LNCAP (cell line): Measurements from ENCODE around the gene CA10.

Source experiments
- TF ChIP-seq, protein P1 (sequence below): fragments of 450-650 bp; IDR thresholded peaks from 2 replicates; pipeline ENCODE4 v1.5.1; 2017; ENCODE audit warnings: mild to moderate bottlenecking

Gene CA10

DNA sequence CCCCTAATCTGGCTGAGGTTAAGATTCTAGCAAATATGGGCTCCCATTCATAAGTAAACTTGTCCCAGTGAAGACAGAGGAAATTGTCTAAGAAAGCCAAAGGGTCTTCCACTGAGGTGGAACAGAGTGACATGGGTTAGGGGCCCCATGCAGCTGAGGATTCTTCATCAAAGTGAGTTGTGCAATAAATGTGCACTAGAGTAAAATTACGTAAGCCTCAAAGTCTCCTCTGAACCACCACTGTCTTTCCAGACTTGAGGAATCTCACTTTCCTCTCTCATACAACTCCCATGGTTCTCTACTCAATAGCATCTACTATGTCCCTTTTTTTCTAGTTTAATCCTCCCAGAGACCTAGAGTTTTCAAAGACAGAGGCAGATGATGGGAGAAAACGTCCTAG is 132.4 kb downstream of the CA10 start:
- TF ChIP-seq, protein P1, sequence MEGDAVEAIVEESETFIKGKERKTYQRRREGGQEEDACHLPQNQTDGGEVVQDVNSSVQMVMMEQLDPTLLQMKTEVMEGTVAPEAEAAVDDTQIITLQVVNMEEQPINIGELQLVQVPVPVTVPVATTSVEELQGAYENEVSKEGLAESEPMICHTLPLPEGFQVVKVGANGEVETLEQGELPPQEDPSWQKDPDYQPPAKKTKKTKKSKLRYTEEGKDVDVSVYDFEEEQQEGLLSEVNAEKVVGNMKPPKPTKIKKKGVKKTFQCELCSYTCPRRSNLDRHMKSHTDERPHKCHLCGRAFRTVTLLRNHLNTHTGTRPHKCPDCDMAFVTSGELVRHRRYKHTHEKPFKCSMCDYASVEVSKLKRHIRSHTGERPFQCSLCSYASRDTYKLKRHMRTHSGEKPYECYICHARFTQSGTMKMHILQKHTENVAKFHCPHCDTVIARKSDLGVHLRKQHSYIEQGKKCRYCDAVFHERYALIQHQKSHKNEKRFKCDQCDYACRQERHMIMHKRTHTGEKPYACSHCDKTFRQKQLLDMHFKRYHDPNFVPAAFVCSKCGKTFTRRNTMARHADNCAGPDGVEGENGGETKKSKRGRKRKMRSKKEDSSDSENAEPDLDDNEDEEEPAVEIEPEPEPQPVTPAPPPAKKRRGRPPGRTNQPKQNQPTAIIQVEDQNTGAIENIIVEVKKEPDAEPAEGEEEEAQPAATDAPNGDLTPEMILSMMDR, result no peak

DNA sequence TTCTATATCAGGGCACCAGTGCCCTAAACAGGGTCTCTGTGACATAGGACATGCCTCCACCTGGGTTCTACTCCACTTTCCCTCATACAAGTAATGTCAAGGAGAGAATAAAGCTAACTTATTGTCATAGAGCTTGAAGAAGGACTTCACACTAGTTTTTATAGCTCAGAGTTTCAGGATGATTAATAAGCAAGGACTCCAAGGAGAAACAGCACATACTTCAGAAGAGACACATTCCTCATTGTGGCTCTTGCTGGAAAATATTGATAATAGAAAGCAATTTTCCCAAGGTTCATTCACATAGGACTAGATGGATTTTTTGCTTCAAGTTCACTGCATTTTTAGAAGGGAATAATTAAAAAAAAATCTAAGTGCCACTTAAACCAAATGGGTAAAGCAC is 133.3 kb downstream of the CA10 start:
- TF ChIP-seq, protein P1, result no peak

DNA sequence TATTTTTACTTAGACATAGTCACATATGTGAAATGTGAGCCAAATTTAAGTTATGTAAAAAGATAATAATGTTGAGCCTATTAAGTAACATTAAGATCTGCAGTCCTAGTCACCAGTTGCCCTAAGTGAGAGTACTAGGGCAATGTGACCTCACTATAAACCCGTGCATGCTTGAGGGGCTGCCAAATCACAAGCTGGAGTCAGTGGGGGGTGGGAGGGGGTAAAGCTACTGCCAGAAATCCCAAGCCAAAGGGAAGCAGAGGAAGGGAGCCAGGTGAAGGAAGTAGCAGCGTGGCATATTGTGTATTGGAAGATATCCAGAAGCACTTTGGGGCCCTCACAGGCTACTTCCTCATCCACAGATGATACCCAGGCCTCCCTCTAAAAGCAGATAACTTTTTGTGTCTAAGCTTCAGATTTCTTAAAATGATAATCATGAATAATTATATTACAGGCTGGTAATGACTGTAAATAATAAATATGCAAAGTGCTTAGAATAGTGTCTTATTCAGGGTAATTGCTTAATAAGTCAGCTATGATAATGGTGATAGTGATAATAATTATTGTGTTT is 134.1 kb downstream of the CA10 start:
- TF ChIP-seq, protein P1, result no peak

DNA sequence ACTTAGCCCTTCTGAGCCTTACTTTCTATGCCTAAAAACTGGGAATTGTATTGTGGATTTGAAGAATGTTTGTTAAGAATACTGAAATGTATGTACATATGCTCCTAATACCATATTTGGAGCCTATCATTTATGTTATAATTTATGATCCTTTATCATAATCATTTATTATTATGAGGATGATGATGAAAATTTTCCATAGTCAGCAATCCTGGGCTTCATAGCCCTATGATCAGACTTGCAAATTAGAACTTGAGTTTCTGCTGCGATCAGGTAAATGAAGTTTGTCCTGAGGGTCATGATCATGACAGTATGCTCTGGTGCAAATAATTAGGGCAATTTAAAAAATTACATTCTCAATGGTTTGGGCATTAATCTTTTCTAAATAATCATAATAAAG is 147.4 kb downstream of the CA10 start:
- TF ChIP-seq, protein P1, result no peak

DNA sequence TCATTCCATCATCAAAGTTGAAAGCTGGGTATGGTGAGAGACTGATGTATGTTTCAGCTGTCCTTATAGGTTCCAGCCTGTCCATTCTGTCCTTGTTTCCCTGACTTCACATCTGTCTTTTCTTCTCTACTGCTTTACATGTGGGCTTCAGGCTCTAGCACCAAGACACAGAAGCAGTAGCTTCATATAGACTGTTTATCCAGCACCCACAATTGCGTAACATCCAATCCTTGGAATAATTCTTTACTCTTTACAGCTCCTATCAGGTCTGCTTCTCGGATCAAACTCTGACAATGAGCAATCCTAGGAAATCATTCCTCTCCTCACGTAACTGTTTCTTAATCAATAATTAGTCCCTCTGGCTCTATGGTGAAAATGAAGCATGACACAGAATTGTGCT is 158.9 kb downstream of the CA10 start:
- TF ChIP-seq, protein P1, result no peak

DNA sequence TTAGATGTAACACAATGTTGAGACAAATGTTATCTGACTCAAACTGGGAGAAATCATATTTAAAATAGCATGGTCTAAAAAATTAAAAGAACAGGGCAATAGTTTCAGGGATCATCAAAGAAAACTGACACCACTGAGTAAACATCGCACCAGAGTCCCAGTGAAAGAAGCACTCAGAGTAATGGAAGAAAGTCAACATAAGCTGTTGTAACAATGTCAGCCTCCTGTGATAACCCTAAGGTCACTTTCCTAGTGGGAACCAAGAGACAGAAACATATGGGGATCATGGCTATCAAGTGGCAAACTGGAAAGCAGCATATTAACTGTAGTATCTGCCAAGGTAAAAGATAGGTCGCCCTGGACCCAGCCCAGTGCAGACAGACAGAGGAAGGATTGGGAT is 160.8 kb downstream of the CA10 start:
- TF ChIP-seq, protein P1, result no peak

DNA sequence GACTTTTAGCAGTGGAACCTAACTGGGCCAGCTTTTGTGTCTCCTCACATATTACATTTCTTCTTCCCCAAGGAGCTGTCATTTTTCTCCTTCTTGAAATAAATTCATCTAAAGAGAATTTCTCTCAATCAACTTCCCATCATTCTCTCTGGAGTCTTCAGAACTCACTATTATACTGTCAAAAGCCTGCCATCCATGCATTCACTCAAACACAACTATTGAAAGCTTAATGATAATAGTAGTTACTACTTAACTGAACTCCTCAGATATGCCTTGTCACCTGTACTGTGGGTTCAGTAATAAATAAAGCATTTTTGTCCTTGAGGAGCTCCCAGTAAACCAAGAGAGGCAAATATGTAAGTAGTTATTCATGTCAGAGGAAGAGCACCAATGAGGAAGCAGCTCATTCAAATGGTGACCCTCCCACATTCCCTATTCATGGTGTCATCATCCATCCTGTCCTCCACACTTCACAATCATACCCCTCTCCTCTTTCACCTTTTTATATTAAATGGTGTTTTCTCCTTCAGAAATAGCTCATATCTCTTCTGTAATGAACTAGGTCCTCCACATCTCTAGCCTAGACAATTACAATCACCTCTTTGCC is 162.6 kb downstream of the CA10 start:
- TF ChIP-seq, protein P1, result no peak
